Activated CD8-positive, alpha-beta memory T cell treated with anti-CD3 and anti-CD28 coated beads for 4 hours (primary cell): ENCODE results near the gene MYO16.
"Not testable (repeated sequence)": the region's sequence is repeated elsewhere in the genome, so short reads cannot be mapped to it uniquely, and the experiment has no call there.

Experiments
- DNase-seq, 2 donors: peaks; one replicate each; pipeline ENCODE4 v3.0.0-alpha.2; 2020; ENCODE audit warnings: low read depth in 2 of 2

MYO16 gene

GRCh38 chr13:108895220-108895704 is 265.9 kb downstream of the MYO16 start:
- no peak for DNase-seq

GRCh38 chr13:108897955-108898354 is 268.5 kb downstream of the MYO16 start:
- DNase-seq = no peak

- no peak for DNase-seq
Measured at GRCh38 chr13:108902405-108903155, 273.2 kb downstream of the MYO16 start.

DNA sequence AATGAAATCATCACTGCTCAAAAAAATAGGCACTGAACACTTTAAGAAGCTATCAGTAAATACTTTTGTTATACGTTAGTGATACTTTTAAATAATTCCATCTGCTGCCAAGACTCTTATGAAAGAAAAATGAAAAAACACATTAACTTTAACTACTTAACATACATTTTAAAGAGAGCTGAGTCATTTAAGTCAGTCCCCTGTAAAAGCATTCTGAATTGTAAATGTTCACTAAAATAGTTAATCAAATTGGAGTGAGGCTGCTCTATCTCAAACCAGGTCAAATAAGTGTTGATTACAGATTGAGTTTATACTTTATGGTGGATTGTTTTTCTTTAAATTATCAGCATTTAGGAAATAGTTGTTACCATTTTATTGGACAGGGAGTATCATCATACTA is 274.2 kb downstream of the MYO16 start:
- DNase-seq = no peak

- DNase-seq = no peak
Measured at GRCh38 chr13:108911807-108912206, 282.4 kb downstream of the MYO16 start.

DNA sequence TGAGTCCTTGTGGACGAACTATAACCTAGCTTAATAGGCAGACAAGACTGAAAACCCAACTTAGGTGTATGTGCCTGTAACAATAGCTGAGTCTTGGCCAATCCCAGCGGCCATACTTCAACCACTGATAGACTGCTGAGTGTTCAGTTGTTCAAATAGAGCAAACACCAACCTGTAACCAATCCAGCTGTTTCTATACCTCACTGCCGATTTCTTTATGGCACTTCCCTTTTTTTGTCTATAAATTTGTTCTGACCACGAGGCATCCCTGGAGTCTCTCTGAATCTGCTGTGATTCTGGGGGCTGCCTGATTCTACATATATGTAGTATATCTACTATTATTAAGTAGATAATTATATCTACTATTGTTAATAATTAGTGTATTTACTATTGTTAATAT is 284.3 kb downstream of the MYO16 start:
- not testable (repeated sequence) for DNase-seq

GRCh38 chr13:108915095-108915633 is 285.8 kb downstream of the MYO16 start:
- no peak for DNase-seq

DNA sequence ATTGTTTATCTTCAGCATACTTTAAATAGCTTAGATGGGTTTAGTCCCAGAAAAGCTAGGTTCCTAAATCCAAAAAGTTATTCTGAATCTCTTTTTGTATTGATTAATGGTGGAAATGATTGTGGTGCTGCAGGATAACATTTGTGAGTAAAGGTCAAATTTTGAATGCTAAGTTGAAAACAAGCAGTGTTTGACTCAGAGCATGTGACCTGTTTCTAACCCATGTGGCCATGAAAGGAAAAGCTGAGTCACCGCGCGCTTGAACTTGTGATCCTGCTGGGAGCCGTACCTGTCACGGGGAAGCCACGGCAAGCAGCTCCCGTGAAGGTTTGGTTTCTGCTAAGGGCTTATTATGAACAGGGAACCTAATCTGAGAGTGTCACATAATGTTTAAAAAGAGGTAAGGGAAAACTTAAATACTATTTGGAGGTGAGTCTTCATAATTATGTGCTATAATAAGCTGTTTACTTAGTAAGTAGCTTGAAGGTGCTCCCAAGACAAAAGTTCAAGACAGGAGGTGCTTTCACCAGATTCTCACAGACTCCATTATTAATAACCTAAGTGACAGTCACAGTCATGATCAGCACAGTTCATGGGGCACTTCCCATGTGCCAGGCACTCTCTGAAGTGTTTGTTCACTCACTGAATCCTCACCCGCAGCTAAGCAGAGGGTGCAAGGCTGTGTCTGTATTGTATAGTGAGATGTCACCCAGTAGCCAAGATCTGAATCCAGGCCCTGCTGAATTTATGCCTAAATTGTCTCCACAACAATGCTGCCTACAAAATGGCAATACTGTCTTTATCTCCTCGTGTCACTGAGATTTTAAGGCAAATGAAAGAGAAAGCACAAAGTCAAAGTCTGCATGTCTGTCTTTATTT is 286.5 kb downstream of the MYO16 start:
- DNase-seq = peak; percentile 51 to 59

GRCh38 chr13:108917581-108917980 is 288.2 kb downstream of the MYO16 start:
- no peak for DNase-seq

- no peak for DNase-seq
Measured at GRCh38 chr13:108919036-108919907, 289.9 kb downstream of the MYO16 start.

GRCh38 chr13:108920137-108920536 is 290.7 kb downstream of the MYO16 start:
- no peak for DNase-seq

- no peak for DNase-seq
Measured at GRCh38 chr13:108921238-108921637, 291.8 kb downstream of the MYO16 start.

DNA sequence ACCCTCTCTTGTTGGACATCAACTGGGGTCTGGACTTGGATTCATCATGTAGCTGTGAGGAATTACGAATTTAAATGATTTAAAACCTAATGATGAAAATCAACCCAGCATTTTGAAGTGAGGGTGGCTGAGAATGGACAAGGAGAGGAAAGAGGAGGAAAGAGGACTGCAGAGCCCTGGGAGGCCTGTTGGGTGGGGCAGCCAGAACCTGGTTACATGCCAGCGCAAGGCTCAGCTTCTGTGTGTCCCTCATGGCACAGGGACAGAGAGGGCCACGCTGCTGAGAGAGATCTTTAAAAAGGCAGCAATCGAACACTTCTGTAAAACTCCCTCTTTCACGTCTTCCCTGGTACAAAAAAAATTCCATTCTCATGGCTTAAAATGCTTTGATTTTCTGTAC is 292.7 kb downstream of the MYO16 start:
- DNase-seq = no peak

GRCh38 chr13:108923386-108924047 is 294.1 kb downstream of the MYO16 start:
- DNase-seq = no peak

DNA sequence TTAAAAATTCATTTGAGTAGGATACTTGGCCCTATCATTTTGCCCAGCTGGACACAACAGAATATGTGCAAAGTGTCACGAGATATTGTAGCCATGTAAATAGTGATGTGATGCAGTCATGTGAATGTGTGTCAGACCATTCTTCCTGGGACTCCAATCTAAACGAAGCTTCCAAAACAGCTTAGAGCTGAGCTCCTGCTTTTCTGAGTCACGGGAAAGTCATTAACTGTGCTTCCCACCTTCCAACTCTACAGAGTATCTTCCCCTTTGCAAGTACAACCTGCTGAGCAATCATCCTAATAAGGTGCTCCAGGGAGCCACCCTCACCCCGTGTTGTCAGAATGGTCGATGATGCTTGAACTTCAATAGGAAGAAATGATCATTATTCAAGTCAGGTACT is 294.7 kb downstream of the MYO16 start:
- DNase-seq = no peak

- no peak for DNase-seq
Measured at GRCh38 chr13:108924541-108924940, 295.1 kb downstream of the MYO16 start.

DNA sequence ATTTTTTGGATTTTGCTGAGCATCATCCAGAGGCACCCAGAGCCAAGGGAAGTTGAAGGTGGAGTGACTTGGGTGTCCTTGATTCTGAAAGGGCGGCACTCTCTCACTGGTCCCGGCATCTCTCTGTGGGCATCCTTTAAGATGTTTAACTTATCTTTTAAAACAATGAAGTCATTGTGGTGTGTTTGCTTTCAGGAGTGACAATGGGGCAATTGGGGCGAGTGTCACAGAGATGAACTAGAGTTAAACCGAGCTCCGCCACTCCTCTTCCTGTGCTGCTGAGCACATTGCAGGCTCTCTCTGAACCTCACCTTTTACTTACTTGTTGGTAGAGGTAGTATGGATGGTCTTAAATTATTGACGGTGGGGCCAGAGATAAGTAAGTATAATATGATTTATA is 295.7 kb downstream of the MYO16 start:
- no peak for DNase-seq

DNA sequence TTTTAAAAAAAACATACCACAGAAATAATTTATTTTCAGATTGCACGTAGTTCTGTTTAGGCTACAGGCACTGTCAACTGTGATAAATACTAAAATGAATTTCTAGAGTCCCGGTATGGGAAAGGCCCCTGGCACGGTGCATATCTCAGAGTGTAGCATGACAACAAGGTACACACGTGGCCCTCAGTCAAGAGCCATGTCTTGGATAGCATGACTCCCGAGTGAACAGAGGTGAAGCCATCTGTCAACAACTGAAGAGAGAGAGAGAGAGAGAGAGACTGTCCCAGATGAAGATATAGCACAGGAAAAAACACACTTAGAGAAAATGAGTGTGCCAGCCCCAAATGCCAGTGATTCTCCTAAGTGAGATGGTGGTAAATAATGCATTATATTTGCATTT is 297.5 kb downstream of the MYO16 start:
- DNase-seq = no peak

- no peak for DNase-seq
Measured at GRCh38 chr13:108927615-108928014, 298.2 kb downstream of the MYO16 start.

GRCh38 chr13:108929532-108930206 is 300.3 kb downstream of the MYO16 start:
- no peak for DNase-seq
